NCI-H345 treated with DMSO at 0.1 percent for 48 hours (cell line): ENCODE results near the gene RHOC.

Experiments
- DNase-seq: peaks from one replicate; lab custom pipeline; 2025; ENCODE audit not compliant: unreplicated experiment; lab: John Stamatoyannopoulos, UW

RHOC gene

DNA sequence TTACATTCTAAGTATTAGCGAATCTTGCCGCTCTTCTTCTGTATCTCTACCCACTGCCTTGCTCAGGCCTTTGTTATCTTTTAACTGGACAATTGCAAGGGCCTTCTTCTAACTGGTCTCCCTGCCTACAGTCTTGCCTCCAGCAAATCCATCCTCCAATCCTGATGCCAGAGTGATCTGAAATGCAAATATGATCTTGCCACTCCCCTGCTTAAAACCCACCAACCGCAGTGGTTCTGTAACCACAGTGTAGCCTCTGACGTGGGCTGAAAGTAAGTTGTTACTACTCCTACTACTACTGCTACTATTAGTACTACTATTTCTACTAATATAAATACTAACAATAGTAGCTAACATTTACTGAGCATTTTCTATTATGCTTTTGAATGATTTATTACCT is 20.1 kb downstream of the RHOC start:
- no peak for DNase-seq

DNA sequence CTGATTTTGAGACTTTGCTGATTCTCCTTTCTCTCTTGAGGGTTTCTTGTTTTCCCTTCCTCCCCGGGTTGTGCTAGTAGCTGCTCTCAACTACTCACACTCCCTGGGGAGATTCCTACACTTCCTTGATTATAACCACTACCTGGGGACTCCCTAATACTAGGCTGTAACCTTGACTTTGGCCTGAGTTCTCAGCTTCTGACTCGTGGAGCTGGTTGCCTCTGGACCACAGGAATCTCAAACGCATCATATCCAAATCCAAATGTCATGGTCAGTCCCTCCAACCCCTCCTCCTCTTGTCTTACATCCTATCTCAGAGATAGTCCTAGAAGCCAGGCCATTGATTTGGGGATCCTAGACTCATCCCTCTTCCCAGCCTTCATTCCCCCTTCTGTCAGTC is 20.5 kb downstream of the RHOC start:
- DNase-seq, result no peak

DNA sequence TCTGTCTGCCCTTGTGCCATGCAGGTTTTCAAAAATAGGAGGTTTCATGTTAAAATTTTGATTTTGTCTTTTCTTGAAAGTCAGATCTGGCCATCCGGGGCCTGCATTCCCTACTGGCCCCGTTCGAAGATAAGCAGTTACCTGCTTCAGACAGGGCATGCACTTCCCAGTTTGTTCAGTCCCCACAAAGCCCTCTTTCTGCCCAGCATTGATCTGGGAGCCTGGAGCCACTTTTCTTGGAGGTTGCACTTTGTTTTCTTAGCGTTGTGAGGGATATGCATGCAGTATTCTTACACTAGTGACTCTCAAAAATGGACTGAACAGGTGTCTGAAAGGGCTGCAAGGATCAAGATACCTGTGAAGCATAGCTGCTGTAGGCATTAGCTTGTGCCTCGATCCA is 21.0 kb downstream of the RHOC start:
- no peak for DNase-seq

DNA sequence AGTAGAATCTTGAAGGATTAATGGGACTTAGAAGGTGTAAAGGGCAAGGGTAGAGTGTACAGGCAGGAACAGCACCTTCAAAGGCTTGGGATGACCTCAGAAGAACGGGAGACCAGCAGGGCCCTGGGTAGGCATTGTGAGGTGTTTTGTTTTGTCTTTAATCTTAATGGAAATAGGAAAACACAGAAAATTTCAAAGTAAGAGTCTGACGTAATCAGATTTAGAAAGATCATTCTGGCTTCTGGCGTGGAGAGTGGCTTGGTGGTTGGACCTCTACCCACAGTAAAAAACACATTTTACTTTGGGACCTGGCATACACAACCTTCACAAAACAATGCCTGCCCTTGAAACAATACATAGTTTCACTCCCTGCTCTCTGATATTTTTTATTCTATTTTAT is 28.3 kb downstream of the RHOC start:
- DNase-seq, result no peak

DNA sequence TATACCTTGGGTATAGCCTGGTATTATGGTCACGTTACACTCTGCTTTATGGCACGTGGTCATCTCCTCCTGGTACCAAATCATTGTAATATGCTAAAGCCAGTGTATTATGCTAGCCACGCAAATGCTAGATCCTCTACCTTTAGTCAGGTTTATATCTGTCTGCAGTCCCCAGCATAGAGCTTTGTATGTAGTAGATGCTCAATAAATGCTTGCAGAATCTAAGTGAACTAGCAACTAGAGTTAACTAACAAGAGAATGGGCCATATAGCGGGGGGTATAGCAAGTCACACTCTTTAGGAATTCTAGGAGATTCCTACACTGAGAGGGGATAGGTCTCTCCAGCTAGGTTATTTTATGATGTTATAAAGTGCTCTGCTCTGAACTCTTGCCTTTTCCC is 29.4 kb downstream of the RHOC start:
- no peak for DNase-seq

DNA sequence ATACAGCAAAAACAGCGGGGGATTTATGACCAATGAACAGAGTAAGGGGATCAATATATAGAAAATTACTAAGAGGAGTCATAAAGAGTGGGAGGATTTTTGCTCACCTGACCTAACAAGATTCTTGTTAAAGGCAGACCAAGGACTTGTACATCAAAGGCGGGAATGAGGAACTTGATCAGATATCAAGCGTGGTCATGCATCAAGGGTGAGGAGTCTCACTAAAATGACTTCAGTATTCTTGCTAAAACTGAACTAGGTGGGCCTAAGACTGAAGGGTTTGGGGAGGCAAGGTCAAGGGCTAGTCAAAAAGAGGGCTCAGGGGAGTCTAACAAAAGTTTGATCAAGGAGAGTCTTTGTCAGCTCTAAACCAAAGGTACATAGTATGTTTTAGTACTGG is 30.4 kb downstream of the RHOC start:
- no peak for DNase-seq

DNA sequence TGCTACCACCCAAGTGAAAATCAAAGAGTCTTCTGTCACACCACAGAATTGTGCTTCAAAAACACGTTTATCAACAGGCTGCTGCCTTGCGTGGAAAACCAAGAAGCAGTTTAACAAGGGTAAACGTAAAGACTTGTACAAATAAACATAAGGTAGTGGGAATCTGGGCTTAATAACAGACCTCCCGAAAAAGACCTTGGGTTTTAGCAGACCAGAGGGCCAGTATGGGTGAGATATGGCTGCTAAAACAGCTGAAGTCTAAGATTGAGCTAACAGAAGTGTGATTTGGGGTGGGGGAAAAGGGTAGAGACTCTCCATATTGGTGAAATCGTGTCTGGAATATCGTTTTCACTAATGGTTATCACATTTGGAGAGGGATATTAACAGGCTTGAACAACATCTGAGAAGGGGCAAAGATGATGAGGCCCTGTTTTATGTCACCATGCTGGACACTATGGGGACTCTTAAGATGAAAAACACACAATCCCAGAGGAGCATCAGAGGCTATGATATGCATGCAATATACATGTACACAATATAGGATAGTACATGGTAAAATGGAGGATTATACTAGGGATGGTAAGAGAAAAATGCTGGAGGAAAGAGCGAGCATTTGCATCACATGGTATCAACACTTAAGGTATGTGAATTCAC is 31.1 kb downstream of the RHOC start:
- no peak for DNase-seq

DNA sequence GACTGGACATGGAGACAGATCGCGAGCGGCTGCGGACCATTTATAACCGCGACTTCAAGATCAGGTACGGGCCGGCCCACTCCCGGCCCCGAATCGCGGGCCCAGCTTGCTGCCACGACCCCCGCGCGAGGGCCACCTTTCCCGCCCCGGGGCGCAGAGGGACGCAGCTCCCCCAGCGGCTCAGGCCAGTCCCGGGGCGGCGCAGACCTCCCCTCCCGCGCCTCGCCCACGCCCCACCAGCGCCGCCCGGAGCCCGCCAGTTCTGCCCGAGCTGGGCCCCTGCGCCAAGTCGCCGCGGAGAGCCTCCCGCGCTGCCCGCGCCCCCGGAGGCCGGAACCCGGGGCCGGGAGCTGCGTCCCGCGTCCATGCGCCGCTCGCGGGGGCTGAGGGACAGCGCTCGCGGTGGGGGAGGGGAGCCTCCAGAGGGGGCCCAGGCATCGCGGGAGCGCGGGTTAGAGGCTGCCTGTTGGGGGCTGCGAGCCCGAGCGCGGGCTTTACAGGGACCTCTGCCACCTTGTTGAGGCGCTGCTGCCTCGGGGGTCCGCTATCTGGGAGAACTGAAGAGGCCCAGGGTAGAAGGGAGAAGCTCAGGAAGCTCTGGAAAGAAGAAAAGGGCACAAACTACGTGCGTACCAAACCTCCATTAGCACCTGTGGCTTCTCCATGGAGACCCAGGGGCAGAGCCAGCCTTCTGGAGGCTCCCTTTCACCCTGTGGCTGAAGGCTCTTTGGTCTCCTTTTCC is 31.8 kb downstream of the RHOC start:
- no peak for DNase-seq

DNA sequence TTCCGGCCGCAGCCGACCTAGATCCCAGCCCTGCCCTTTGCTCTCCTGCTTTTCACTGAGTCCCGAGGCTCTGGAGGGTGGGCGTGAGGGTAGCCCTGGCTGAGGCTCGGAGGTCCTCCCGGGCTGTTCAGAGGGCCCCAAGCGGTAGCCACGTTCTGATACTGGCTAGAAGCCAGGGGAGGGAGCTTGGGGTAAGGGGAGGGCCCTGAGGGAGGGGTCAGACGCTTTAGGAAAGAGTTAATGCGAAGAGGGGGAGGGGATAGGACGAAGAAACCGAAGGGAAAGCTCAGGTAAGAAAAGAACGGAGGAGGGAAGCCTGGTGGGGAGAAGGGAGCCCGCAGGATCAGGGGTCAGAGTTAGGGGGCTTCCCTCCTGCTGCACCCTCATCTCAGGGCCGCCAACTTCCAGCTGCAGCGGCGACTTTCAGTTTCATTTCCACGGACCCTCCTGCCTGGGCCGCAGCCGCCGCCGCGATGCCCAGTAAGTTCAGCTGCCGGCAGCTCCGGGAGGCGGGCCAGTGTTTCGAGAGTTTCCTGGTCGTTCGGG is 32.4 kb downstream of the RHOC start, which contains the start of gene MOV10:
MOV10 (plus strand) TSS at position 220 of the 546 bp plus-strand sequence; CDS start at position 474, 254 bp downstream.
- DNase-seq, result peak; percentile 38

DNA sequence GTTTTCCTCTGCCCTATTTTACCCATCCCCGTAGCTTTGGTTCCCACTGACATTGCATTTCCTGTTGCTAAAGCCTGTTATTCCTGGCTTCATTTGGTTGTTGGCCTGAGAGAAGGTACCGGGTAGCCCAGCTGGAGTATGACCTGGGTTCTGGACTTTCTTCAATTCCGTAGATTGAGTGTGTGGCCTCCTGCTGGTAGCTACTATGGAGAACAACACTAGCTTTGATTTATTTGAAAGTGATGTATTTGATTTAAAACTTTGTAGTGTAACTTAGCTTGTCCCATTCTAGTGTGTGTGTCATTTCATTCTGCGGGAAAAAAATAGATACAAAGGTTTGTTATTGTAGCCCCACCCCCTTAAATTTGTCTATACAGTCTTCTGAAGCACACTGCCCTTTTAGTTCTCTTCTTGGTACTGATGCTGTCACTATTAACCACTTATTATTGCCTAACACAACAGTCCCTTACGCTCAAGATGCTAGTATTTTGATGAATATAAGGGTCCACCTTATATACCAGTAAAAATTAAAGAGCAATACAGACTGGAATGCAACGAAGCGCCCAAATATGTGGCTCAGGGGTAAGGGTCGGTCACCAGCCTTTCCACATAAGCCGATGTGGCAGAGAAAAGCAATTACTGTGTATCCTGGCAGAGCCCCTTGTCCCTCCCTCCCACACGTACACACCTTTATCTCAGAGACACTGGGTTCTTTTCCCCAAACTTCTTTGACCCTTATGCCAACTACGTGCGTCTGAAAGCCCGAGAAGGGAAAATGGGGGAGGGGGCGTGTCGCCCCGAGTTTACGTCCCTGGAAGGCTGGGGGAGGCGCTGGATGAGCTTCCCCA is 33.1 kb downstream of the RHOC start:
- peak; percentile 38 for DNase-seq

DNA sequence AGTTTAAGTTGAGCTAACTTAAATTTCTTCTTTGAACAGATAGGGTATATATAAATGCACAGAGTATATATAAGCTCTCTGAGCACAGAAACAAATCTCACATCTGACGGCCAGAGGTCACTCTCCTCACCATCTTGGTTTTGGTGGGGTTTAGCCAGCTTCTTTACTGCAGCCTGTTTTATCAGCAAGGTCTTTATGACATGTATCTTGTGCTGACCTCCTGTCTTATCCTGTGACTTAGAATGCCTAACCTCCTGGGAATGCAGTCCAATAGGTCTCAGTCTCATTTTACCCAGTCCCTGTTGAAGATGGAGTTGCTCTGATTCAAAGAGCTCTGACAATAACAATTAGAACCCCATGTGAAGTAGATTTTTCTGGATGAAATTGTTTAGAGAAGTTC is 34.1 kb downstream of the RHOC start:
- no peak for DNase-seq

DNA sequence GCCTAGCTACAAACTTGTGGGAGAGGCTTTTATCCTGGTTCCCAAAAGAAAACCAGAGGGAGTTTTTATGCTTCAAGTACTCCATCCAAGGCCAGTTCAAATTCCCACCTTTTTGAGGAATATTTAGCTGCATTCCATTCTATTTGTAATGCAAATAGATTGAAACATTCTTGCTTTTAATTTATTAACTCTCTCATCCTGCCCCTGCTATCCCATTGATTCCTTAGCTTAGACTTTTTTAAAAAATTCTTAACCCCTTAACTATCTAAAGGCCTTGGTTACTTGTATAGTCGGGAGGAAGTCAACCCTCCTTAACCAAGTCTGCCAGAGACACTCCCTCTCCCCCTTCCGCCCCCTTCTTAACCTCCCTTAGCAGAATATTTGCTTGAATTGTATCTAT is 34.9 kb downstream of the RHOC start:
- no peak for DNase-seq

DNA sequence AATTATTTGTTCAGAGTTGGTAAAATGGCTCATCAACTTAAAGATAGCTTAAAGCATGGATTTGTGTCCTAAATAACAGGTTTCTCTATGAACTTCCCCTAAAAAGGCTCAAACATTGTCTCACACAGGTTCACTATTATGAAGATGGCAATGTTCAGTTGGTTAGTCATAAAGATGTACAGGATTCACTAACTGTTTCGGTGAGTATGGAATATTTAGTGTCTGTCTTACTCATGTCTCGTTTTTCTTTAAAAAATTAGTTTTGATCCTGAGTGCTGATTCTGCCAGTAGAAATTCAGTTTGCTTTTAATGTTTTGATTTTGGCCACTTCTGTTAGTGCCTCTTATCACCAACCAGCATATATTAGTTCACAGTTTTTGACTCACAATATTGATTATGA is 40.0 kb downstream of the RHOC start:
- DNase-seq, result no peak

DNA sequence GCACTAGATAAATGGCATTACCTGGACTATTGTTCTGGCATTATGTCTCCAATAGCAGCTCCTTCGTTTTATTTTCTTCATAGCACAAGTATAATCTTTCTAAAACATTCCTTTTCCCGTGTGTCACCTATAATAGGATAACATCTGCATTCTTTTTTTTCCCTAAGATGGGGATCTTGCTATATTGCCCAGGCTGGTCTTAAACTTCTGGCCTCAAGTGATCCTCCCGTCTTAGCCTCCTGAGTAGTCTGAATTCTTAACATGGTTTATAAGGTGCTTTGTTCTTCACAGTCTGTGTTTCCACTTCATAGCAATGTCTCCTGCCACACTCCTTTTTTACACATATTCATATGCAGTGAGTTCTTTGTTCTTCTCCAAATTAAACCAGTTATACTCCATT is 41.1 kb downstream of the RHOC start:
- DNase-seq, result no peak

DNA sequence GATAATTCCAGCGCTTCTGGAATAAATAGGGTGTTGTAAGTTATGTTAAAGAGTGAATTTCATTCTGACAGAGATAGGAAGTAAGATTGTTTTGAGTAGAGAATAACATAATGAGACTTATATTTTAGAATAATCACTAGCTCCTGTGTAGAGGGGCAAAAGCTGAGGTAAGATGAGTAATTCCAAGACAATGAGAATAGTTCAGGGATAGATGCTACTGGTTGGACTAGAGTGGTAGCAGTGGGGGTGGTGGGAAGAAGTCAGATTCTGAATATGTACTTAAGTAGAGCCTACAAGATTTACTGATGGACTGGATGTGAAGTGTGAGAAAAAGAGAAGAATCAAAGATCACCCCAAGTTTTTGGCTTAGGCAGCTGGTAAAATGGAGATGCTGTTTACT is 55.7 kb downstream of the RHOC start:
- DNase-seq, result no peak
